Body of pancreas (tissue), 4 donors: ENCODE results near the gene RBFOX2.

Experiments
- POLR2A ChIP-seq, 3 donors: fragments of 450-650 bp; IDR thresholded peaks; one replicate each; pipeline ENCODE4 v1.6.1; 2016; ENCODE audit warnings: antibody characterized with exemption in 3 of 3, mild to moderate bottlenecking in 2 of 3
- TF ChIP-seq, protein P1 (sequence below), 7 experiments: fragments of 450-650 bp in 4 of 7; fragments of 200-600 bp in 3 of 7; sonication (generic) in 3 of 7; IDR thresholded peaks; one replicate each; pipeline ENCODE4 v1.5.1; 2016 to 2019; ENCODE audit warnings: antibody characterized with exemption in 7 of 7

GRCh38 chr22:35947794-35948425, 80.7 kb downstream of the RBFOX2 start:
- TF ChIP-seq, protein P1, sequence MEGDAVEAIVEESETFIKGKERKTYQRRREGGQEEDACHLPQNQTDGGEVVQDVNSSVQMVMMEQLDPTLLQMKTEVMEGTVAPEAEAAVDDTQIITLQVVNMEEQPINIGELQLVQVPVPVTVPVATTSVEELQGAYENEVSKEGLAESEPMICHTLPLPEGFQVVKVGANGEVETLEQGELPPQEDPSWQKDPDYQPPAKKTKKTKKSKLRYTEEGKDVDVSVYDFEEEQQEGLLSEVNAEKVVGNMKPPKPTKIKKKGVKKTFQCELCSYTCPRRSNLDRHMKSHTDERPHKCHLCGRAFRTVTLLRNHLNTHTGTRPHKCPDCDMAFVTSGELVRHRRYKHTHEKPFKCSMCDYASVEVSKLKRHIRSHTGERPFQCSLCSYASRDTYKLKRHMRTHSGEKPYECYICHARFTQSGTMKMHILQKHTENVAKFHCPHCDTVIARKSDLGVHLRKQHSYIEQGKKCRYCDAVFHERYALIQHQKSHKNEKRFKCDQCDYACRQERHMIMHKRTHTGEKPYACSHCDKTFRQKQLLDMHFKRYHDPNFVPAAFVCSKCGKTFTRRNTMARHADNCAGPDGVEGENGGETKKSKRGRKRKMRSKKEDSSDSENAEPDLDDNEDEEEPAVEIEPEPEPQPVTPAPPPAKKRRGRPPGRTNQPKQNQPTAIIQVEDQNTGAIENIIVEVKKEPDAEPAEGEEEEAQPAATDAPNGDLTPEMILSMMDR (IDR thresholded peaks at IDR 0.05) = no peak
- TF ChIP-seq POLR2A (IDR thresholded peaks at IDR 0.05) = no peak
